SHP77 treated with DMSO at 0.1 percent for 48 hours (cell line): ENCODE measurements around the gene KCNJ18.
"Not testable (repeated sequence)": the region's sequence is repeated elsewhere in the genome, so short reads cannot be mapped to it uniquely, and the experiment has no call there.

Experiments
- DNase-seq: peaks from one replicate; lab custom pipeline; 2025; lab: John Stamatoyannopoulos, UW

Gene KCNJ18

GRCh38 chr17:21703891-21704872 is 11.9 kb downstream of the KCNJ18 start:
- not testable (repeated sequence) for DNase-seq

DNA sequence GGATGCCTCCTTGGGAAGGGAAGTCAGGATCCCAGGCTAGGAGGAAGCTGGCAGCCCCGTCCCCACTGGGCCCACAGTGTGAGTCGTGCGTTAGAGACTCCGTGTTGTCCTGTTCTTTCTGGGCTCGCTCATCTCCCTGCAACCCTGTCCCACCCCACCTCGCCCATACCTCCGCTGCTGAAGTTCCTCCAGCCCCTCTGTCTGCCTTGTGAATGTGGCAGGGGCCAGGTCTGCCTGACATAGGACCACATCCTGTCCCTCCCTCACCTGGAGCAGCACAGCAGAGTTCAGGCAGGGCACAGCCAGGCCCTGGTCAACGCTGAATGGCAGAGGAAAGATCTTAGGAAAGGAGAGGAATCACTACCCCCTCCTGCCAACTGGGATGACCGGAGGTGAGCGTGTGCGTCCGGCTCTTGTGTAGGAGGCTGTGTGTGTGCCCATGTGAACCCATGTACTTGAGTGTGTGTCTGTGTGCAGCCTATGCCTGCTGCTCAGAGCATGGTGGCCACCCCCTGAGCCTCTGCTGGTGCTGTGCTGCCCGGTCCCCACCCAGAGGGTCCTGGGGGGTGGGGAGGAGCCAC is 12.8 kb downstream of the KCNJ18 start:
- no peak for DNase-seq

- not testable (repeated sequence) for DNase-seq
These were observed 13.4 kb downstream of the KCNJ18 start for GRCh38 chr17:21705746-21706145.

GRCh38 chr17:21706546-21706945 is 14.2 kb downstream of the KCNJ18 start:
- not testable (repeated sequence) for DNase-seq

- not testable (repeated sequence) for DNase-seq
These were observed 14.8 kb downstream of the KCNJ18 start for GRCh38 chr17:21707131-21707530.

GRCh38 chr17:21707711-21708611 is 15.6 kb downstream of the KCNJ18 start:
- DNase-seq, result not testable (repeated sequence)

DNA sequence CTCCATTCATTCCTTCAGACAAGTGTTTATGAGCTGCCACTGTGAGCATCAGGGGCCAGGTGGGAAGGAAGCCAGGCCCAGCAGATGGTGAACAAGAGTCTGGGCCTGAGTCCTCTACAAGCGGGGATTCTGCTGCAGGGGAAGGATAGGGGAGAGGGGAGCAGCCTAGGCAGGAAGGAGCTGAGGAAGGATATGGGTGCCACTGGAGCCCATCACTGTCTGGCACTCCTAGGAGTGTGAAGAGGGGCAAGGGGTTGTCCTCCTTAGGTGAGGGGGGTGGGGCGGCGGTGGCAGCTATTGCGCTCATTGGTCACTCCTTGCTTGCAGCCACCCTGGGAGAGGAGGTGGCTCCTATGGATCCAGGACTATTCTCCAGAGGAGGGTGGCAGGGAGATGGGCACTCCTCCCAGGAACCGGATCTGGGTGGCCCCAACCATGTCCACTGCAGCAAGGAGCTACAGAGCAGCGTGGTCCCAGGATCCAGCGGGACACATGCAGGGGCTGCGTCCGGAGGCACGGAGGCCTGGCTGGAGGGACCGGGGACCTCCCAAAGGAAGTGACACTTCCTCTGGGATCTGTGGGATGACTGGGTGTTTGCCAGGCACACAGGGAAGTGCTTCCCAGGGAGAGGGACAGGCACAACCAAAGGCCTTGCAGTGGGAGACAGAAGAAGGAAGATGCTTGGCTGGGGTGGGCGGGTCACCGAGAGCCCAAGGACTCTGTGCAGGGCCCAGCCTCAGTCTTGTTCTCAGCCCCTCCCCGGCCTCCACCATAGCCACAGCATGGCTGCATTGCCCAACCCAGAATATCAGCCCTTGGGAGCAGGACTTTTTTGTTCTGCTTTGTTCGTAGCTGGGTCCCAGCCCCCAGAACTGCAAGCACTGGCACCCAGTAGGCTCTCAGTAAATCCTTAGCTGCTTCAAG is 16.6 kb downstream of the KCNJ18 start:
- not testable (repeated sequence) for DNase-seq

- DNase-seq, result not testable (repeated sequence)
These were observed 17.7 kb downstream of the KCNJ18 start for GRCh38 chr17:21709994-21710393.

DNA sequence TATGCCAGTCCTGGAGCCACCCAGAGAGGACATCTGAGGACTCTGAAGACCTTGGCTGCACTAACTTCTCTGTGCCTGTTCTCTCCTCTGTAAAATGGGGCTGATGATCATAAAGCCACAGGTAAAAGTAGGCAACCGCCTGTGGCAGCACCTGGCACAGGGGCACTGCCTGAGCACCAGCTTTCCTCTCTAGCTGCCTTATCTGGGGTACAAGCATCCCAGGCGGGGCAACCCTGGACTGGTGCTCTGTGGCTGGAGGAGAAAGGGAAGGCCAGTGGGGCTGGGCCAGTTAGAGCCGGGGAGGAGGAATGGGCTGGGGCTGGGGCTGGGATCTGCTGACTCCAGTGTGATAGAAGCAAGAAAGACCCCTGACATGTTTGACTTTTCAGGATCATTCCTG is 18.2 kb downstream of the KCNJ18 start:
- DNase-seq, result not testable (repeated sequence)

DNA sequence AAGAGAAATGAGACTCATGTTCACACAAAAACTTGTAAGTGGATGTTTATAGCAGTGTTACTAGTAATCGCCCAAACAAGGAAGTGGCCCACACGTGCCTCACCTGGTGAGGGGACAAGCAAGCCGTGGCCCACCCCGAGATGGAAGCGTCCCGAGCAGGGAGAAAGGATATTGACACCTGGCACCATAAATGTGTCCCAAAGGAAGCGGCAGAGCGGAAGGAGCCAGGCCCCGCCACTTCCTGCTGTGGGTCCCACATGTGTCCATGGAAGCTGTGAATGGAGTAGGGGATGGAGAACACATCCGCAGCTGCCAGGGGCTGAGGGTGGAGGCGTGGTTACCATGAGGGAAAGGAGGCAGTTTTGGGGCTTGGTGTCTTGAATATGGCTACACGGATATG is 18.9 kb downstream of the KCNJ18 start:
- no peak for DNase-seq

GRCh38 chr17:21713020-21713419 is 20.7 kb downstream of the KCNJ18 start:
- DNase-seq, result not testable (repeated sequence)

- not testable (repeated sequence) for DNase-seq
These were observed 21.3 kb downstream of the KCNJ18 start for GRCh38 chr17:21713631-21714030.

GRCh38 chr17:21714676-21715075 is 22.4 kb downstream of the KCNJ18 start:
- DNase-seq, result not testable (repeated sequence)

GRCh38 chr17:21715877-21716276 is 23.6 kb downstream of the KCNJ18 start:
- DNase-seq, result not testable (repeated sequence)

- DNase-seq, result not testable (repeated sequence)
These were observed 26.6 kb downstream of the KCNJ18 start for GRCh38 chr17:21718971-21719370.

- DNase-seq, result not testable (repeated sequence)
These were observed 27.3 kb downstream of the KCNJ18 start for GRCh38 chr17:21719511-21720226.

DNA sequence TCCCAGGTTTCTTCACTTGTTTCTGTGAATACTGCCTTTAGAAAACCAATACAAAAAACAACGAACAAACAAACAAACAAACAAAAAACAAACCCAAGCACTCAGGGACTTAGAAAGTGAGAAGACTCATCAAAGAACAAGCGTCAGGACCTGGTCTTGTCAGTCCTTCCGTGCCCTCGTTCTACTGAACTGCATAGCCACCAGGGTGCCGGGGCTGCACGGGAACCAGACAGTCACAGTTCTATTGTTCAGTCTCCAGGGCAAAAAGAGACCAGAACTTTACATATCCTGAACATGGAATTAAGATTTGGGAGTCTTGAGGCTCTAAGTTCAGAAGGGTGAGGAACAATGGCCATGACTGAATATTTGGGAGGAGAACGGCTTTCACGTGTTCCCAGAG is 28.2 kb downstream of the KCNJ18 start:
- DNase-seq, result not testable (repeated sequence)

GRCh38 chr17:21722268-21722667 is 29.9 kb downstream of the KCNJ18 start:
- DNase-seq, result not testable (repeated sequence)

GRCh38 chr17:21724216-21725006 is 32.1 kb downstream of the KCNJ18 start:
- DNase-seq, result not testable (repeated sequence)
